Large intestine (tissue), 3 donors: ENCODE data around the gene IDH2. TPM values are rescaled to one million over a fixed set of nuclear protein-coding genes. Genes with fewer than 3 reads are reported as not detected.

Source experiments
- DNase-seq, 2 donors: peaks; one replicate each; pipeline versions ENCODE4 v3.0.0 to v3.0.0-alpha.2; 2013
- H3K27ac ChIP-seq: one replicate; pipeline ENCODE4 v1.5.1; 2013; ENCODE audit warnings: low read length
- H3K27me3 ChIP-seq: 2 replicates; pipeline ENCODE4 v1.6.1; 2013; ENCODE audit warnings: low read length; ENCODE audit not compliant: control insufficient read depth, insufficient read depth
- H3K36me3 ChIP-seq: 2 replicates; pipeline ENCODE4 v1.6.1; 2013; ENCODE audit warnings: low read length; ENCODE audit not compliant: control insufficient read depth, insufficient read depth
- H3K4me1 ChIP-seq: one replicate; pipeline ENCODE4 v1.6.1; 2013; ENCODE audit warnings: low read length; ENCODE audit not compliant: control insufficient read depth, insufficient read depth
- H3K4me3 ChIP-seq: one replicate; pipeline ENCODE4 v1.5.1; 2013; ENCODE audit warnings: low read length
- H3K9me3 ChIP-seq: one replicate; pipeline ENCODE4 v1.6.1; 2013; ENCODE audit warnings: mild to moderate bottlenecking, low read depth, low read length, moderate library complexity; ENCODE audit not compliant: control insufficient read depth
- WGBS: methylation state at CpG from one replicate; pipeline ENCODE4 v1.1.5; 2013; ENCODE audit warnings: low lambda C conversion rate; ENCODE audit not compliant: insufficient coverage; 5-methylcytosine and 5-hydroxymethylcytosine counted together
- polyA plus RNA-seq: library from polyadenylated mRNA; unstranded; fragments of 120-200 nt; gene quantifications from one replicate; pipeline ENCODE4 v1.2.1, GENCODE V29; 2013

The IDH2 gene
- polyA plus RNA-seq, 1 donor = 85.2 TPM

DNA sequence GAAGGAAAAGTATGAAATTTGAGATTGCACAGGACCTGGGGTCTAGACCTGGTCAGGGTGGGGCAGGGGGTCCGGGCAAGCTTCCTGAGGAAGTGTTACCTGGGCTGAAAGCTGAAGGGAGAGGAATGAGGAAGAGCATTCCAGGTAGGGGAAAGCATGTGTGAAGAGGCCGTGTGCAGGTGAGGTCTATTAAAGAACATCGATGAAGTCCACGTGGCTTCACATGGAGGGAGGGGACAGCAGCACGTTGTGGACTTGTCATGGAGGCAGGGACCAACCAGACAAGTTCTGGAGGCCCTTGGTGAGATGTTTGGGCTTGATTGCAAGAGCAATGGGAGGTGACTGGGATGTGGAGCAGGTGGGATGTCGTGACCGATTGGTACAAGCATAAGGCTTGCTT, 47.1 kb downstream of the IDH2 start:
- Histone ChIP-seq H3K27ac (peak overlapping the region; percentile 91), H3K4me3 (no peak overlapping the region), H3K27me3 (no peaks in the 10 kb centered on the region), H3K4me1 (peaks cover 67% of the 10 kb centered on the region), H3K9me3 (peaks cover 6% of the 10 kb centered on the region), H3K36me3 (no peaks in the 10 kb centered on the region)
- 60% methylated on average over 2 of the region's 7 CpGs for WGBS
- DNase-seq = peak; percentile 72 to 79

DNA sequence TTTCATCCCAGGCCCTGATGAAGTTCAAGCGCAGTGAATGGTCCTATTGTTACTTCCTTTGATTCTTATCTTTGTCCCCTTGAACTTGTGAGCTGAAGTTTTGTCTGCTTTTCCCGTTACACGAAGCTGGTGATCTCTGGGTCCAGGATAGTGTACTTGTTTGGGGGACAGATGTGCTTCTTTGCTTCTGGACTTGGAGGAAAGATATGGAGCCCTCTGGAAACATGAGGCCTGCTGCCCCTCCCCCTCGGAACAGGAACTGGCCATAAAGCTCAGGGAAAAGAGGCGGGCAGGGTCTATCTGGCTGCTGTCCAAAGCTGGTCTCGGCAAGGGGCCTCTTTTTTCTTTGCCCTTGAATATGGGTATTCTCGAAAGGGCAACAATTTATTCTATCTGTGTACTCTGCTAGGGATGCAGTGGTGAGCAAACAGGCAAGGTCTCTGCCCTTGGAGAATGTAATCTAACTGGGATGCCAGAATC, 47.6 kb downstream of the IDH2 start:
- Histone ChIP-seq H3K4me3 (no peak overlapping the region), H3K27me3 (no peaks in the 10 kb centered on the region), H3K27ac (peak overlapping the region; percentile 91), H3K9me3 (peaks cover 6% of the 10 kb centered on the region), H3K4me1 (peaks cover 62% of the 10 kb centered on the region), H3K36me3 (no peaks in the 10 kb centered on the region)
- DNase-seq = peak; percentile 77 to 80
- no CpG with 5 or more reads among the region's 7 CpGs for WGBS

DNA sequence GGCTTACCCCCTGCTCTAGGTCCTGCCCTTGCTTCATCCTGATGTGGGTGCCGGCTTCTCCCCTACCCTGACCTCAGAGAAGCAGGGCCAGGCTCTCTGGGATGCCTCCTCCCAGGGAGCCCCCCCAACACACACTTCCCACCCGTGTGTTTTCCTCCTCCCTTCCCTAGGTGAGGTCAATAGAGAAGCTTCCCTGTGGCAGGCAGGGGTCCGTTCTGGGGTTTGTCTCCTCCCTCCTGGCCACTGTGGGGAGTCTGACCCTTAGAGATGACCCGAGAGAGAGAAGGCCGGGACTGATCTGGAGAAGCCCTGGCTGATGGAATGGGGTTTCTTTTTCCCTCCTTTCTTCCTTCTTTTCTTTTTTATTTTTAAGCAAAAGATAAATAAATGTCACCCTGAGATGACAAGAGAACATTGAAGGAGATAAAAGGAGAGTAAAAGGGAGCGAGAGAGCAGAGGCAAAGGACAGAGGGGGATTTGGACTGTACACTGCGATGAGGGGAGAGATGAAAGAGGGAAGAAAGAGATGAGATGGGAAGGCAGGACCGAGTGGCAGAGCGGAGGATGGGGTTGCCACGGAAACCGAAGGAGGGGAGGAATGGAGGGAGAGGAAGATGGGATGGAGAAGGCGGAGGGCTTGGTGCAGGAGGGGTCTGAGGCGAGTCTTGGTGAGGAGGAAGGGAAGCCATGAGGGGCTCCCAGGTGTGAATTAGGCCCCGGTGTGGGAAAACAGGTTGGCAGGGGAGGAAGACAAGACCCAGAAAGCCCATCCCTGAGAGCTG, 48.4 kb downstream of the IDH2 start:
- peak overlapping the region; percentile 91 for H3K27ac ChIP-seq

DNA sequence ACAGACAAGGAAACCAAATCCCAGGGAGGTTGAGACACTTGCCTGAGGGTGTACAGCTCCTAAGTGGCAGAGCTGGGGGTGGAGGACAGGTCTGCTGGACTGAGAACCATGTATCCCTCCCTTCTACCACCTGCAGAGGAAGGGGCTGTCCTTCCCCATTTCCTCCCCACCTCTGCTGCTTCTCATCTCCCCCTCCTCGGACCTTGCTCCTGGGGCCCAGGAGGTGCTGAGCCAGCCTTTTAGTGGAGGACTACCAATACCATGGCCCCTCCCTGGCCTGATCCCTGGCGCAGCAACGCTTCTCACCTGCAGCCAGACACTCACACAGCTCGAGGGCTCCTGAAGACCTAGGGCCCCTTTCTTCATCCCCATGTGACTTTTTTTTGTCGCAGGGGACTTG, 50.4 kb downstream of the IDH2 start:
- H3K4me3 ChIP-seq = no peak overlapping the region
- H3K9me3 ChIP-seq = no peaks in the 10 kb centered on the region
- H3K4me1 ChIP-seq = peaks cover 46% of the 10 kb centered on the region
- peak overlapping the region; percentile 44 for H3K27ac ChIP-seq
- no peaks in the 10 kb centered on the region for H3K36me3 ChIP-seq
- H3K27me3 ChIP-seq = no peaks in the 10 kb centered on the region
- WGBS = no CpG with 5 or more reads among the region's 5 CpGs
- peak; percentile 77 to 88 for DNase-seq

More for the DNA sequence above, 48.4 kb downstream of the IDH2 start:
- H3K4me1 ChIP-seq = peaks cover 54% of the 10 kb centered on the region
- peaks cover 3% of the 10 kb centered on the region for H3K9me3 ChIP-seq
- DNase-seq = no peak
- H3K4me3 ChIP-seq = no peak overlapping the region
- no peaks in the 10 kb centered on the region for H3K36me3 ChIP-seq
- WGBS = 91% methylated on average over 7 of the region's 14 CpGs
- no peaks in the 10 kb centered on the region for H3K27me3 ChIP-seq

DNA sequence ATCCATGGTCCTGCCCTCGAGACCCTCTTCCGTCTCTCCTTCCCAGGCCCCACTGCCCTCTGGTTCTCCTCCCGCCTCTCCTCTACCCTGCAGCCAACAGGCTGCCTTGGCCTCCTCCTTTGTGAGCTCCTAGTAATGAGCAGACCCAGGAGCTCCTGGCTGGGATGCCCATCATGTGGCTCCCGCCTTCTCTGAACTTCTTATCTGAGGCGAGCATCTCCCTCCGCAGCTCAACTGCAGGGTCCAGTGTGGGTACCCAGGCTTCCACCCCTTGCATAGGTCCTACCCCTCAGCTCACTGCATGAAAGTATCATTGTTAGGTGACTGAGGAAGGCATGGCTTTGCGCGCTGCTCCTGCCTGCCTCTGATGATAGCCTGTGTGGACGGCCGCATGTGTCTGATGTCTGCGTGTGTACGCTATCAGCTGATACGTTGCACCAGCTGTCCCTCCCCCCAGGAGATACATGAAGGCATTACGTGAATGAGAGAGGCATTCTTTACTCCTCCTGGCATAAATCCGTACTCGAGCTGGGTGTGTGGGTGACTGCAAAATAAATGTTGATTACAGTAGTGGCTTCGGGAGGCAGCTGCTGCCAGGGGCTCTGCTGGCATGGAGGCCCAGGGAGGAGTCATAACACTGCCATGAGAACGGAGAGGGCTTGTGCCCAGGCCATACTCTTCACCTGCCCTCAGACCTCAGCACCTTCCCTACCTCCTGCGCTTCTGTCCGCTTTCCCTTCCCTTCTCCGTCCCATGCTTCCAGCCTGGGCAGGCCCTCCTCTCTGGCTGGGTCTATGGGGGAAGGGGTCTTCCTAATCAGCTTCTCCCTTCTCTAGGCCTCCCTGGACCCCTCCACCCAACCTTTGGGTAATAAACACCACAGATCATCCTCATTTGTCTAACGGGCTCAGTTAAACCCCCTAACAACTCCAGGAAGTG, 52.3 kb downstream of the IDH2 start:
- DNase-seq = no peak
- no peak overlapping the region for H3K27ac ChIP-seq
- H3K4me3 ChIP-seq = no peak overlapping the region
- WGBS = no CpG with 5 or more reads among the region's 22 CpGs
- H3K27me3 ChIP-seq = no peaks in the 10 kb centered on the region
- peaks cover 36% of the 10 kb centered on the region for H3K4me1 ChIP-seq
- H3K36me3 ChIP-seq = peaks cover 4% of the 10 kb centered on the region
- no peaks in the 10 kb centered on the region for H3K9me3 ChIP-seq

DNA sequence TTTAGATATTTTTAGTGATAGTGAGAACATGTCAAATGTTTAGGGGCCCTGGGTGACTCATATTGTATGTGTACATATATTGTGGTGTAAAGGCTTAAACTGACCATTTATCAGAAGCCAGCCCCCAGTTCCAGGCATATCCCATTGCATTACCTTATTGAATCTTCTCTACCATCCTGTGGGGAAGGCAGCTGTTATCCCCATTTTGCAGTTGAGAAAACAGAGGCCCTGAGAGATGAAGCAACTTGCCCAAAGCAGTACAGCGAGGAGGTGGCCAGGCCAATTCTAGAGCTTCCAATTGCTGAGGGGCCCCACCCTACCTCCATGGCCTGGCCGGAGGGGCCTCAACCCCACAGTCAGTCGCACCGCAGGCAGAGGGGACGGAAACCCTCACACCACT, 53.2 kb downstream of the IDH2 start:
- no peak for DNase-seq
- H3K4me3 ChIP-seq = no peak overlapping the region
- WGBS = no CpG with 5 or more reads among the region's 5 CpGs
- no peaks in the 10 kb centered on the region for H3K9me3 ChIP-seq
- H3K36me3 ChIP-seq = peaks cover 4% of the 10 kb centered on the region
- peaks cover 27% of the 10 kb centered on the region for H3K4me1 ChIP-seq
- no peaks in the 10 kb centered on the region for H3K27me3 ChIP-seq
- H3K27ac ChIP-seq = no peak overlapping the region

DNA sequence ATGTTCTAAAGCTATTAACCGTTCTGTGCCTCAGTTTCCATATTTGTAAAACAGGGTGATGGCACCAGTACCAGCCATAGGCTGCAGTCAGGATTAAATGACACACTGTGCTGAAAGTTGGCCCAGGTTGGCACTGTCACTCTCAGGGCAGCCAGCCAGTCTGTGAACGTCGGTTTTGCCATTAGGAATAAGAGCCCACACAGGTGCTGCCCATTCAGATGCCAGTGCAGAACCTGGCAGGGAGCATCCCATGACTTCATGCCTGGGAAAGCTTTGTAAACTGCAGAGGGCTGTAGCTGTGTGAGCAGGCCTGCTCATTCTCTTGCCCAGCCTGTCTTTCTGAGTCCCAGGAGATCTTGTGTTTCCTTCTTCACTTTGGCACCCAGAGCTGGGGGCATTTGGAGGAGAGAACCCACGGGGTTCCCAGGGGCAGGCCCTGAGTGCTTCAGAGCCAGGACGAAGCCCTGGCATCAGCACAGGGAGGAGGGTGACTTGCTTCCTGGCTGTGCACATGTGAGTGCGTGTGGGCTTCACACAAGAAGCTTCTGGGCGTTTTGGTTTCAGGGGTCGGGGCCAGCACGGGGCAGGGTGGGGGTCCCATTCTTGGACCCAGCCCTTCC, 54.2 kb downstream of the IDH2 start:
- no CpG with 5 or more reads among the region's 9 CpGs for WGBS
- H3K27me3 ChIP-seq = no peaks in the 10 kb centered on the region
- H3K4me3 ChIP-seq = no peak overlapping the region
- peaks cover 18% of the 10 kb centered on the region for H3K4me1 ChIP-seq
- H3K27ac ChIP-seq = no peak overlapping the region
- DNase-seq = no peak
- H3K36me3 ChIP-seq = peaks cover 4% of the 10 kb centered on the region
- no peaks in the 10 kb centered on the region for H3K9me3 ChIP-seq

DNA sequence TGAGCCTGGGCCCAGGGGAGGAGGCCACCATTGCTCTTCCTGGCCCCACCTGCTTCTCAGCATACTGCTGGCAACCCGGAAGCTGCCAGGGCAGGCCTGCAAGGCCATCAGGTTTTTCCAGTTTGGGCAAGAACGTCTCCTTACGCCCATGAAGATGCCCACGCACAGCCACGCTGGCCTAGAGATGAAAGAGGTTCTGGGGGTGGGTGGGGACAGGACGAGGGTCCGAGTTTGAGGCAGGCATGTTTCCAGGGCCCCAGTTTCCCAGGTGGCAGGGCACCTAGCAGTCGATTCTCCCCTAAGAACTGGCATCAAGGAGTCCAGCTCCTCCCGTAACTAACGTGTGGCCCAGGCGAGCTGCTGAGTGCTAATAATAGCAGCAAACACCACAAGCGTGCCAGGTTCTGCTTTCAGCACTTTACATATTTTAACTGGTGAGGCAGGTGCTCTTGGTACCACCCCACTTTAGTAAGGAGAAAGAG, 55.3 kb downstream of the IDH2 start:
- no peak for DNase-seq
- no CpG with 5 or more reads among the region's 12 CpGs for WGBS
- Histone ChIP-seq H3K36me3 (peaks cover 7% of the 10 kb centered on the region), H3K27ac (no peak overlapping the region), H3K4me1 (peaks cover 8% of the 10 kb centered on the region), H3K9me3 (no peaks in the 10 kb centered on the region), H3K27me3 (no peaks in the 10 kb centered on the region), H3K4me3 (no peak overlapping the region)

DNA sequence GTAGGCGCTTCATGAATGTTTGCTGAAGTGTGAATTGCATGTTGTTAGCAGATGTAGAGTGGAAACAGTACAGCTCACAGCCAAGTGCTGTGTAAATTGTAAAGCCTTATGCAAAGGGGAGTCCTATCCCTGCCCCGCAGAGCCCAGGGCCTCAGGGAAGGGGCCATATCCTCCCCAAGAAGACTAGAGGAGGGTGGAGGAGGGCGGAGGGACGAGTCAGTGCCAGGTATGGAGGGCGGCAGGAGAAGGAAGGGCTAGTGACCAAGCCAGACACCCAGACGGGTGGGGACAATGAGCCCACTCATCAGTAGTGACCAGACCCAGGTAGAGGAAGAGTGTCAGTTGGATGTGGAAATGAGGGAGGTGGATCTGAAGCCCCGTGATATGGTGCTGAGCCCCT, 56.0 kb downstream of the IDH2 start:
- no peak overlapping the region for H3K4me3 ChIP-seq
- no peaks in the 10 kb centered on the region for H3K27me3 ChIP-seq
- no peak overlapping the region for H3K27ac ChIP-seq
- peaks cover 7% of the 10 kb centered on the region for H3K36me3 ChIP-seq
- no peaks in the 10 kb centered on the region for H3K9me3 ChIP-seq
- peaks cover 2% of the 10 kb centered on the region for H3K4me1 ChIP-seq
- 90% methylated on average over 2 of the region's 7 CpGs for WGBS
- no peak for DNase-seq

DNA sequence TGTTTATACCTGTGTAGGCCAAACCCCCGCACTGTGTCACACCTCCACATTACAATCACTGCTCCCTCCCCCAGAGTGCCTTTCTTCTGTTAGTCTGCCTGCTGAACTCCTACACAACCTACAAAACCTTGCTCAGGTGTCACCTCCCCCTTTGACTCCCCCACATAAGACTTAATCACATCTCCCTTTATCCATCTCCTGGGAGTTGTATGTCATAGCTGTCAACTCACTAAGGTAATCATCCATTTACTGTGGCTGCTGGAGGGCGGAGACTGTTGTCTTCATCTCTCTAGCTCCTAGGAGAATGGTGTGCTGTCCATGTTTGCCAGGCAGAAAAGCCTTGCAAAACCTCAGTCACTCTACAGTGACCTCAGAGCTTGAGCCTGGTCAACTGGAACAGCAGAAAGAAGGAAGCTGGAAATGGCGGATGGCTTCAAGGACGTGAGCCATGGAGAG, 57.3 kb downstream of the IDH2 start:
- Histone ChIP-seq H3K27ac (no peak overlapping the region), H3K4me3 (no peak overlapping the region), H3K9me3 (no peaks in the 10 kb centered on the region), H3K36me3 (peaks cover 7% of the 10 kb centered on the region), H3K4me1 (peaks cover 10% of the 10 kb centered on the region), H3K27me3 (no peaks in the 10 kb centered on the region)
- 100% methylated on average over 1 of the region's 4 CpGs for WGBS
- DNase-seq = no peak
